HepG2 (cell line): ENCODE data around the gene P4HB. TPM values are rescaled to one million over a fixed set of nuclear protein-coding genes. Genes with fewer than 3 reads are reported as not detected.
A peak's percentile ranks its signal among the peaks of the same experiment; 100 is the strongest.

Experiments
- GFI1 ChIP-seq: sonication (generic); formaldehyde crosslinking; IDR thresholded peaks from 2 replicates; pipeline ENCODE4 v1.5.0; 2020; ENCODE audit warnings: missing genetic modification reagents, mild to moderate bottlenecking, borderline replicate concordance
- NR2F6 ChIP-seq, 2 experiments: IDR thresholded peaks; 2 replicates each; pipeline ENCODE4 v1.6.1; 2016; ENCODE audit warnings: antibody characterized with exemption in 1 of 2, mild to moderate bottlenecking in 1 of 2
- PLRG1 ChIP-seq: fragments of 450-650 bp; conservative IDR thresholded peaks from 2 replicates; pipeline ENCODE4 v1.6.1; 2016
- PPARG ChIP-seq: conservative IDR thresholded peaks from 2 replicates; pipeline ENCODE4 v1.6.1; 2016; ENCODE audit warnings: missing biosample characterization, missing genetic modification reagents
- RFX1 ChIP-seq: fragments of 450-650 bp; IDR thresholded peaks from 2 replicates; pipeline ENCODE4 v1.6.1; 2017
- RFXANK ChIP-seq: IDR thresholded peaks from 2 replicates; pipeline ENCODE4 v1.6.1; 2016
- TOE1 ChIP-seq: sonication (generic); formaldehyde crosslinking; IDR thresholded peaks from 2 replicates; pipeline ENCODE4 v1.4.0; 2020; ENCODE audit warnings: mild to moderate bottlenecking, missing genetic modification reagents
- TSC22D2 ChIP-seq: sonication (generic); formaldehyde crosslinking; IDR thresholded peaks from 2 replicates; pipeline ENCODE4 v1.5.1; 2020; ENCODE audit warnings: missing genetic modification reagents, mild to moderate bottlenecking, borderline replicate concordance
- ZNF160 ChIP-seq: sonication (generic); formaldehyde crosslinking; IDR thresholded peaks from 2 replicates; pipeline ENCODE4 v1.8.0; 2022; ENCODE audit warnings: mild to moderate bottlenecking, inconsistent platforms, missing genetic modification reagents
- ZNF24 ChIP-seq: fragments of 450-650 bp; IDR thresholded peaks from 2 replicates; pipeline ENCODE4 v1.6.1; 2017; ENCODE audit warnings: antibody characterized with exemption, mild to moderate bottlenecking
- ZNF317 ChIP-seq: sonication (generic); formaldehyde crosslinking; IDR thresholded peaks from 2 replicates; pipeline ENCODE4 v1.5.0; 2020; ENCODE audit warnings: mild to moderate bottlenecking, missing genetic modification reagents
- ZNF44 ChIP-seq: sonication (generic); formaldehyde crosslinking; IDR thresholded peaks from 2 replicates; pipeline ENCODE4 v1.5.1; 2020; ENCODE audit warnings: mild to moderate bottlenecking, missing genetic modification reagents
- ZNF546 ChIP-seq: sonication (generic); formaldehyde crosslinking; conservative IDR thresholded peaks from 2 replicates; pipeline ENCODE4 v1.8.1; 2023; ENCODE audit warnings: mild to moderate bottlenecking, missing genetic modification reagents
- polyA plus RNA-seq, 8 experiments: library from polyadenylated mRNA; depleted of rRNA in 3 of 8; stranded (reverse) in 7 of 8; unstranded in 1 of 8; fragments of >200 nt; fragmentation: Illumina TruSeq in 4 of 8; extraction: Trizol in 4 of 8; gene quantifications; 2 replicates each; pipeline versions ENCODE4 v1.2.1 to v1.2.3, GENCODE V29; 2011 to 2016; ENCODE audit warnings: low read depth in 4 of 8, missing spikeins in 1 of 8, mixed read lengths in 1 of 8; ENCODE audit not compliant: insufficient read depth in 1 of 8
- total RNA-seq, 5 experiments: library from RNA; depleted of rRNA; stranded (reverse); fragments of >200 nt; fragmentation: Illumina TruSeq; extraction: Trizol; gene quantifications; 2 replicates each; pipeline ENCODE4 v1.2.3, GENCODE V29; 2016; ENCODE audit warnings: low read depth in 1 of 5
- TF ChIP-seq, protein P1 (sequence below): IDR thresholded peaks from 2 replicates; pipeline ENCODE4 v1.6.1; 2016; ENCODE audit warnings: mild to moderate bottlenecking
- TF ChIP-seq, protein P2 (sequence below): sonication (generic); formaldehyde crosslinking; IDR thresholded peaks from 2 replicates; pipeline ENCODE4 v1.4.0; 2020; ENCODE audit warnings: missing genetic modification reagents, mild to moderate bottlenecking, borderline replicate concordance
- TF ChIP-seq, protein P3 (sequence below): sonication (generic); formaldehyde crosslinking; IDR thresholded peaks from 2 replicates; pipeline ENCODE4 v1.4.0; 2020; ENCODE audit warnings: missing genetic modification reagents
- TF ChIP-seq, protein P4 (sequence below): sonication (generic); formaldehyde crosslinking; IDR thresholded peaks from 2 replicates; pipeline ENCODE4 v1.4.0; 2020; ENCODE audit warnings: mild to moderate bottlenecking, missing genetic modification reagents

The P4HB gene
- total and polyA plus RNA-seq, 2 of the 13 experiments (the other 11 are each of a cell fraction or from before 2014, with no cell fraction given): 185 to 782 TPM

DNA sequence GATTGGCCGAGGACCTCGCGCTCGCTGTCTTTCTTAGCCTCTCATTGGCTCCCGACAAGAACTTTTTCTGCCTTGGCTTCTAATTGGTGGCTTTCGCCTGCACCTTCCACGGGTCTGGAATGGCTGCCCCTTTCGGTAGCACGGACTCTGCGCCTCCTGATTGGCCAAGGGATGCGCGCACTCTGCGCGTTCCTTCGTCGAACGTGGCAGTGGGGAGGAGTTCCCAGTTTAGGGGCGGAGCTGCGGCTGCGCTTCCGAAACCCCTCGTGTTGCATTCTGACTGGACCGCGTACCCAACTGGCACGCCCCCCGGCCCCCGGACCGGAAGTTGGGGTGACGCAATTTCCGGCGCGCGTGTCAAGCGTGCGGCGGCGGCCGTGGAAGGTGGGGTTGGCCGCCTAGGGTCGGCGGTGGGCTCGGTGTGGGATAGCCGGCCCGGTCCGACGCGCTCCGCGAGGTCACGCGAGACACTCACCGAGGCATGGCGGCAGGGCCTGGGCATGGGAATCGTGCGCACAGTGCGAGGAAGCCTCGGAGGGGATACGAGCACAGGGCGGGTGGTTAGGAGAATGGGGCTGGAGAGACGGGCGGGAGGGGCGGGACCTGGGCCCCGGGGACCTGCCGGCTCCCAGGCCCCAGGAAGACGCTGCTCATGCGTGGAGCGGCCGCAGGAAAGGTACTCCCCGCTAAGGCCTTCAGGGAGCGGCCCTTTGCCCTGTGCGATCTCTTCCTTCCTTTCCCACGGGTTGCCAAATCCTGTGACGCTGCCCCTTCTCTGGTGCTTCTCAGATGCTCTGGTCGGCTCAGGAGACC is 627 bp upstream of the P4HB start (continued):
- TF ChIP-seq GFI1 (CRISPR knock-in tag): no peak
- no peak for TF ChIP-seq RFX1
- peak; percentile 76; the same call in 1 of the 2 replicates for TF ChIP-seq ZNF546 (CRISPR knock-in tag)
- TF ChIP-seq, protein P1, sequence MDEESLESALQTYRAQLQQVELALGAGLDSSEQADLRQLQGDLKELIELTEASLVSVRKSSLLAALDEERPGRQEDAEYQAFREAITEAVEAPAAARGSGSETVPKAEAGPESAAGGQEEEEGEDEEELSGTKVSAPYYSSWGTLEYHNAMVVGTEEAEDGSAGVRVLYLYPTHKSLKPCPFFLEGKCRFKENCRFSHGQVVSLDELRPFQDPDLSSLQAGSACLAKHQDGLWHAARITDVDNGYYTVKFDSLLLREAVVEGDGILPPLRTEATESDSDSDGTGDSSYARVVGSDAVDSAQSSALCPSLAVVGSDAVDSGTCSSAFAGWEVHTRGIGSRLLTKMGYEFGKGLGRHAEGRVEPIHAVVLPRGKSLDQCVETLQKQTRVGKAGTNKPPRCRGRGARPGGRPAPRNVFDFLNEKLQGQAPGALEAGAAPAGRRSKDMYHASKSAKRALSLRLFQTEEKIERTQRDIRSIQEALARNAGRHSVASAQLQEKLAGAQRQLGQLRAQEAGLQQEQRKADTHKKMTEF (CRISPR knock-in tag): peak; percentile 92
- no peak for TF ChIP-seq NR2F6 (IDR thresholded peaks at IDR 0.05)
- TF ChIP-seq NR2F6 (CRISPR knock-in tag; IDR thresholded peaks at IDR 0.05): peak; percentile 75
- no peak; the same call in 1 of the 2 replicates for TF ChIP-seq TOE1 (CRISPR knock-in tag)
- TF ChIP-seq ZNF160: no peak; the same call in none of the 2 replicates
- TF ChIP-seq, protein P2, sequence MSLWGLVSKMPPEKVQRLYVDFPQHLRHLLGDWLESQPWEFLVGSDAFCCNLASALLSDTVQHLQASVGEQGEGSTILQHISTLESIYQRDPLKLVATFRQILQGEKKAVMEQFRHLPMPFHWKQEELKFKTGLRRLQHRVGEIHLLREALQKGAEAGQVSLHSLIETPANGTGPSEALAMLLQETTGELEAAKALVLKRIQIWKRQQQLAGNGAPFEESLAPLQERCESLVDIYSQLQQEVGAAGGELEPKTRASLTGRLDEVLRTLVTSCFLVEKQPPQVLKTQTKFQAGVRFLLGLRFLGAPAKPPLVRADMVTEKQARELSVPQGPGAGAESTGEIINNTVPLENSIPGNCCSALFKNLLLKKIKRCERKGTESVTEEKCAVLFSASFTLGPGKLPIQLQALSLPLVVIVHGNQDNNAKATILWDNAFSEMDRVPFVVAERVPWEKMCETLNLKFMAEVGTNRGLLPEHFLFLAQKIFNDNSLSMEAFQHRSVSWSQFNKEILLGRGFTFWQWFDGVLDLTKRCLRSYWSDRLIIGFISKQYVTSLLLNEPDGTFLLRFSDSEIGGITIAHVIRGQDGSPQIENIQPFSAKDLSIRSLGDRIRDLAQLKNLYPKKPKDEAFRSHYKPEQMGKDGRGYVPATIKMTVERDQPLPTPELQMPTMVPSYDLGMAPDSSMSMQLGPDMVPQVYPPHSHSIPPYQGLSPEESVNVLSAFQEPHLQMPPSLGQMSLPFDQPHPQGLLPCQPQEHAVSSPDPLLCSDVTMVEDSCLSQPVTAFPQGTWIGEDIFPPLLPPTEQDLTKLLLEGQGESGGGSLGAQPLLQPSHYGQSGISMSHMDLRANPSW (CRISPR knock-in tag): no peak; the same call in 1 of the 2 replicates
- peak; percentile 65; the same call in 1 of the 2 replicates for TF ChIP-seq TSC22D2 (CRISPR knock-in tag)
- TF ChIP-seq PLRG1: no peak
- no peak for TF ChIP-seq ZNF24
- TF ChIP-seq ZNF44 (CRISPR knock-in tag): peak; percentile 97; the same call in 1 of the 2 replicates
- TF ChIP-seq, protein P3, sequence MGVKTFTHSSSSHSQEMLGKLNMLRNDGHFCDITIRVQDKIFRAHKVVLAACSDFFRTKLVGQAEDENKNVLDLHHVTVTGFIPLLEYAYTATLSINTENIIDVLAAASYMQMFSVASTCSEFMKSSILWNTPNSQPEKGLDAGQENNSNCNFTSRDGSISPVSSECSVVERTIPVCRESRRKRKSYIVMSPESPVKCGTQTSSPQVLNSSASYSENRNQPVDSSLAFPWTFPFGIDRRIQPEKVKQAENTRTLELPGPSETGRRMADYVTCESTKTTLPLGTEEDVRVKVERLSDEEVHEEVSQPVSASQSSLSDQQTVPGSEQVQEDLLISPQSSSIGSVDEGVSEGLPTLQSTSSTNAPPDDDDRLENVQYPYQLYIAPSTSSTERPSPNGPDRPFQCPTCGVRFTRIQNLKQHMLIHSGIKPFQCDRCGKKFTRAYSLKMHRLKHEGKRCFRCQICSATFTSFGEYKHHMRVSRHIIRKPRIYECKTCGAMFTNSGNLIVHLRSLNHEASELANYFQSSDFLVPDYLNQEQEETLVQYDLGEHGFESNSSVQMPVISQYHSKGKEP (CRISPR knock-in tag): peak; percentile 65; the same call in 1 of the 2 replicates
- TF ChIP-seq PPARG (CRISPR knock-in tag): peak; percentile 49
- peak; percentile 92 for TF ChIP-seq ZNF317 (CRISPR knock-in tag)
- peak; percentile 47; the same call in 1 of the 2 replicates for TF ChIP-seq RFXANK (CRISPR knock-in tag)
- TF ChIP-seq, protein P4, sequence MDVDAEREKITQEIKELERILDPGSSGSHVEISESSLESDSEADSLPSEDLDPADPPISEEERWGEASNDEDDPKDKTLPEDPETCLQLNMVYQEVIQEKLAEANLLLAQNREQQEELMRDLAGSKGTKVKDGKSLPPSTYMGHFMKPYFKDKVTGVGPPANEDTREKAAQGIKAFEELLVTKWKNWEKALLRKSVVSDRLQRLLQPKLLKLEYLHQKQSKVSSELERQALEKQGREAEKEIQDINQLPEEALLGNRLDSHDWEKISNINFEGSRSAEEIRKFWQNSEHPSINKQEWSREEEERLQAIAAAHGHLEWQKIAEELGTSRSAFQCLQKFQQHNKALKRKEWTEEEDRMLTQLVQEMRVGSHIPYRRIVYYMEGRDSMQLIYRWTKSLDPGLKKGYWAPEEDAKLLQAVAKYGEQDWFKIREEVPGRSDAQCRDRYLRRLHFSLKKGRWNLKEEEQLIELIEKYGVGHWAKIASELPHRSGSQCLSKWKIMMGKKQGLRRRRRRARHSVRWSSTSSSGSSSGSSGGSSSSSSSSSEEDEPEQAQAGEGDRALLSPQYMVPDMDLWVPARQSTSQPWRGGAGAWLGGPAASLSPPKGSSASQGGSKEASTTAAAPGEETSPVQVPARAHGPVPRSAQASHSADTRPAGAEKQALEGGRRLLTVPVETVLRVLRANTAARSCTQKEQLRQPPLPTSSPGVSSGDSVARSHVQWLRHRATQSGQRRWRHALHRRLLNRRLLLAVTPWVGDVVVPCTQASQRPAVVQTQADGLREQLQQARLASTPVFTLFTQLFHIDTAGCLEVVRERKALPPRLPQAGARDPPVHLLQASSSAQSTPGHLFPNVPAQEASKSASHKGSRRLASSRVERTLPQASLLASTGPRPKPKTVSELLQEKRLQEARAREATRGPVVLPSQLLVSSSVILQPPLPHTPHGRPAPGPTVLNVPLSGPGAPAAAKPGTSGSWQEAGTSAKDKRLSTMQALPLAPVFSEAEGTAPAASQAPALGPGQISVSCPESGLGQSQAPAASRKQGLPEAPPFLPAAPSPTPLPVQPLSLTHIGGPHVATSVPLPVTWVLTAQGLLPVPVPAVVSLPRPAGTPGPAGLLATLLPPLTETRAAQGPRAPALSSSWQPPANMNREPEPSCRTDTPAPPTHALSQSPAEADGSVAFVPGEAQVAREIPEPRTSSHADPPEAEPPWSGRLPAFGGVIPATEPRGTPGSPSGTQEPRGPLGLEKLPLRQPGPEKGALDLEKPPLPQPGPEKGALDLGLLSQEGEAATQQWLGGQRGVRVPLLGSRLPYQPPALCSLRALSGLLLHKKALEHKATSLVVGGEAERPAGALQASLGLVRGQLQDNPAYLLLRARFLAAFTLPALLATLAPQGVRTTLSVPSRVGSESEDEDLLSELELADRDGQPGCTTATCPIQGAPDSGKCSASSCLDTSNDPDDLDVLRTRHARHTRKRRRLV (CRISPR knock-in tag): peak; percentile 93
